ENCODE results near the gene TBC1D2. TPM values are rescaled to one million over a fixed set of nuclear protein-coding genes. Genes with fewer than 3 reads are reported as not detected.

The TBC1D2 gene
- total RNA-seq, 2 donors from 2014 or later: 3.3 to 4.7 TPM

DNA sequence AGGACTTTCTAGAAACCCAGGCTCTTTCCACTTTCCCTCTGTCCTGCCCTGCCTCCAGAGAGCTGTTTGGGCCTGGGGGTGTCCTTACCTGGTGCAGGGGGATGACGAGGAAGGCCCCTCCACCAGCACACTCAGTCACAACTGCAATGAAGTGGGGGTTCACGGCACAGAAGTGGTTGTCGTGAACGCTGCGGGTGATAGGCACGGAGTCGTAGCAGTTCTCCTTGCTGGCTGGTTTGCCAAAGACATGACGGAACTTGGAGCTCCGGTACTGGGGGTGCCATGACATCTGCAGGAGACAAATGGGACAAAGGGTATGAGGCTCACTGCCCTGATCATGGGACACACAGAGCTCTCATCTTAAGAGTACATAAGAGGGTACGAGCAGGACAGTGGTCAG lies 98.1 kb downstream of the TBC1D2 start:
- DNase-seq (no peak), ATAC-seq (no peak)
- H3K4me1 ChIP-seq: no peaks in the 10 kb centered on the region
- H3K4me3 ChIP-seq: no peak overlapping the region
- H3K27me3 ChIP-seq: no peaks in the 10 kb centered on the region
- H3K36me3 ChIP-seq (replicated peaks in 1 of 2; ENCODE audit: insufficient read depth in 1 of 2, low read depth in 2 of 2): no peaks in the 10 kb centered on the region
- 89 to 93% methylated on average over 9 to 10 of the region's 10 CpGs for WGBS, 2 donors
- H3K27ac ChIP-seq: no peak overlapping the region
- no peaks in the 10 kb centered on the region for H3K9me3 ChIP-seq
- intact Hi-C loops (cut with DNase I): no loop called here
- no peak for TF ChIP-seq POLR2A (IDR thresholded peaks at IDR 0.05)
- TF ChIP-seq, protein P1, sequence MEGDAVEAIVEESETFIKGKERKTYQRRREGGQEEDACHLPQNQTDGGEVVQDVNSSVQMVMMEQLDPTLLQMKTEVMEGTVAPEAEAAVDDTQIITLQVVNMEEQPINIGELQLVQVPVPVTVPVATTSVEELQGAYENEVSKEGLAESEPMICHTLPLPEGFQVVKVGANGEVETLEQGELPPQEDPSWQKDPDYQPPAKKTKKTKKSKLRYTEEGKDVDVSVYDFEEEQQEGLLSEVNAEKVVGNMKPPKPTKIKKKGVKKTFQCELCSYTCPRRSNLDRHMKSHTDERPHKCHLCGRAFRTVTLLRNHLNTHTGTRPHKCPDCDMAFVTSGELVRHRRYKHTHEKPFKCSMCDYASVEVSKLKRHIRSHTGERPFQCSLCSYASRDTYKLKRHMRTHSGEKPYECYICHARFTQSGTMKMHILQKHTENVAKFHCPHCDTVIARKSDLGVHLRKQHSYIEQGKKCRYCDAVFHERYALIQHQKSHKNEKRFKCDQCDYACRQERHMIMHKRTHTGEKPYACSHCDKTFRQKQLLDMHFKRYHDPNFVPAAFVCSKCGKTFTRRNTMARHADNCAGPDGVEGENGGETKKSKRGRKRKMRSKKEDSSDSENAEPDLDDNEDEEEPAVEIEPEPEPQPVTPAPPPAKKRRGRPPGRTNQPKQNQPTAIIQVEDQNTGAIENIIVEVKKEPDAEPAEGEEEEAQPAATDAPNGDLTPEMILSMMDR (IDR thresholded peaks at IDR 0.05): no peak

DNA sequence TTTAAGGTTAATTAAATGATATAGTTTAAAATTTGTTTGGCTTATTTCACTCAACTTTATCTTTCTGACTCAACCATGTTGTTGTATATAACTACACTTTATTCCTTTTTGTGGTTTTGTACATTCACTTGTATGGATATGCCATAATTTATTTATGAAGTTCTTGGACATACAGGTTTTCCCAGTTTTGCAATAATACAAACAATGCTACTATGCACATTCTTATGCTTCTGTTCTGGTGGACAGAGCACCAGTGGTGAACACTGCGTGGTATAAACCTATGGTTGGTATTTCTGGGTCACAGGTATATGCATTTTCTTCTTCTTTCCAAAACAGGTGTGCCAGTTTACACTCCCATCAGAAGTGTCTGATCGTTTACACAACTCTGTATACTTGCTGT lies 100.8 kb downstream of the TBC1D2 start:
- H3K4me3 ChIP-seq: no peak overlapping the region
- H3K4me1 ChIP-seq: no peaks in the 10 kb centered on the region
- no peaks in the 10 kb centered on the region for H3K9me3 ChIP-seq
- H3K27me3 ChIP-seq: no peaks in the 10 kb centered on the region
- H3K27ac ChIP-seq: no peak overlapping the region
- no peak for DNase-seq
- no peaks in the 10 kb centered on the region for H3K36me3 ChIP-seq (replicated peaks in 1 of 2; ENCODE audit: insufficient read depth in 1 of 2, low read depth in 2 of 2)
- no peak for ATAC-seq
- no peak for TF ChIP-seq POLR2A (IDR thresholded peaks at IDR 0.05)
- TF ChIP-seq, protein P1 (IDR thresholded peaks at IDR 0.05): no peak
- intact Hi-C loops (cut with DNase I): no loop called here
- WGBS, 2 donors: 81 to 85% methylated on average over 2 of the region's 2 CpGs

DNA sequence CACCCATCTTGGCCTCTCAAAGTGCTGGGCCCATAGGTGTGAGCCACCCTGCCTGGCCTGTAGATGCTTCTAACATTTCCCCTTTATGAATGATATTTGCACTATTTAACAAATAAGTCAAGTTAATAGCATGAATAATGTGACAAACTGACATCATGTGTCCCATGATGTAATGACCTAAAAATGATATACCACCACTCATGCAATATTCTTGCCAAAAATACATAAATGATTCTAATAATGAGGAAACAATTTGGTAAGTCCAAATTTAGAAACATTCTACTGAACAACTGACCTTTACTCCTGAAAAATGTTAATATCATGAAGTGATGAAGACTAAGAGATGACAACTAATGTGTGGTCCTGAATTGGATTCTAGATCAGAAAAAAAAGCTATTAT lies 102.9 kb downstream of the TBC1D2 start:
- intact Hi-C loops (cut with DNase I): no loop called here
- Histone ChIP-seq H3K4me3 (no peak overlapping the region), H3K4me1 (no peaks in the 10 kb centered on the region), H3K36me3 (replicated peaks in 1 of 2; ENCODE audit: insufficient read depth in 1 of 2, low read depth in 2 of 2) (no peaks in the 10 kb centered on the region), H3K9me3 (no peaks in the 10 kb centered on the region), H3K27ac (no peak overlapping the region), H3K27me3 (no peaks in the 10 kb centered on the region)
- ATAC-seq (no peak), DNase-seq (no peak)
- TF ChIP-seq POLR2A (IDR thresholded peaks at IDR 0.05): no peak
- TF ChIP-seq, protein P1 (IDR thresholded peaks at IDR 0.05): no peak

DNA sequence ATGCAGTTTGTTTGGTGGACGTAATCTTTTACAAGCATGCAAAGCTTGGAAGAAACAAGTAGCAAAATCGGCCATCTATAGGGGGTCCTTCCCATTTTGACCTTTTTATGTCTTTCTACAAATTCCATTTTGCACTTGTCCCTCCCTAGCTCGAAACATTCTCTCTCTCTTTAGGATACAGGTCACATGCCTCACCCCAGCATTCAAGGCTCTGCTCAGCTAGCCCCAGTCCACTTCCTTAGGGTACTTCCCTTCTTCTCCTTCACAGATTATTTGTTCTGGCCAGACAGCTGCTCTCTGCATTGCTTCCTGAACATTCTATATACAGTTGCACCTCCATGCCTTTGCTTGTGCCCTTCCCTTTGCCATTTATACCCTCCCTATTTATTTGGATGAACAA lies 104.7 kb downstream of the TBC1D2 start:
- Histone ChIP-seq H3K9me3 (no peaks in the 10 kb centered on the region), H3K27me3 (no peaks in the 10 kb centered on the region), H3K36me3 (replicated peaks in 1 of 2; ENCODE audit: insufficient read depth in 1 of 2, low read depth in 2 of 2) (no peaks in the 10 kb centered on the region), H3K4me3 (no peak overlapping the region), H3K4me1 (peaks cover 10% of the 10 kb centered on the region), H3K27ac (no peak overlapping the region)
- WGBS, 2 donors: 71 to 76% methylated on average over 3 of the region's 3 CpGs
- DNase-seq (no peak), ATAC-seq (no peak)
- TF ChIP-seq, protein P1 (IDR thresholded peaks at IDR 0.05): no peak
- TF ChIP-seq POLR2A (IDR thresholded peaks at IDR 0.05): no peak
- intact Hi-C loops (cut with DNase I): no loop called here

DNA sequence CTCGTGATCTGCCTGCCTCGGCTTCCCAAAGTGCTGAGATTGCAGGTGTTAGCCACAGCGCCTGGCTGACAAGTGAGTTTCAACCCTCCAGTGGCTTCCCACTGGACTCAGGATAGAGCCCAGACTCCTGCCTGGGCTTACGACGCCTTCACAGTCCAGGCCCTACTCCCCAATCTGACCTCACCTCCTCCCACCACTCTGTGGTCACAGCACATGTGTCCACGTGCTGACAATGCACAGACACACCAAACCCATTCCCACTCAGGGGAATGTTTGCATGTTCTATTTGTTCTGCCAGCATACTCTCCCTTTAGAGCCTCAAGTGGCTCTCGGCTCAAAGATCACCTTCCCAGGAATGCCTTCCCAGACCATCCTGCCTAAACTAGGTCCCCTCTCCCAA lies 105.3 kb downstream of the TBC1D2 start:
- Histone ChIP-seq H3K9me3 (no peaks in the 10 kb centered on the region), H3K27ac (no peak overlapping the region), H3K27me3 (no peaks in the 10 kb centered on the region), H3K4me3 (no peak overlapping the region), H3K4me1 (peaks cover 14% of the 10 kb centered on the region), H3K36me3 (replicated peaks in 1 of 2; ENCODE audit: insufficient read depth in 1 of 2, low read depth in 2 of 2) (no peaks in the 10 kb centered on the region)
- intact Hi-C loops (cut with DNase I): no loop called here
- DNase-seq: no peak
- WGBS, 2 donors: 74 to 76% methylated on average over 7 of the region's 7 CpGs
- ATAC-seq: no peak
- TF ChIP-seq, protein P1 (IDR thresholded peaks at IDR 0.05): no peak
- no peak for TF ChIP-seq POLR2A (IDR thresholded peaks at IDR 0.05)

All from body of pancreas (tissue), 4 donors.